H1 (cell line): ENCODE measurements around the gene POLR3E. TPM values are rescaled to one million over a fixed set of nuclear protein-coding genes. Genes with fewer than 3 reads are reported as not detected.

Source experiments
- CTCF ChIA-PET: fragments of 300-600 bp; sonication (Branson Sonifier 250); formaldehyde crosslinking; loops from one replicate; lab custom pipeline; 2021; ENCODE audit not compliant: partially characterized antibody; lab: Charles Lee
- POLR2A ChIA-PET: fragments of 300-600 bp; sonication (Branson Sonifier 250); formaldehyde crosslinking; loops from one replicate; lab custom pipeline; 2021; ENCODE audit warnings: inconsistent platforms; ENCODE audit not compliant: partially characterized antibody; lab: Charles Lee
- DNase-seq, 2 experiments: peaks; one replicate each; pipeline versions ENCODE4 v3.0.0 to v3.0.0-alpha.2; 2010 to 2022; ENCODE audit warnings: low spot score in 2 of 2, low read depth in 1 of 2, mixed read lengths in 1 of 2
- FAIRE-seq: peaks from 2 replicates; lab custom pipeline; 2011; peaks lifted over from hg19 to GRCh38; lab: Jason Lieb, UNC
- H2AFZ ChIP-seq: 2 replicates; pipeline ENCODE4 v1.8.1; 2012; ENCODE audit warnings: low read length, inconsistent platforms
- H2AK5ac ChIP-seq: 2 replicates; pipeline ENCODE4 v1.6.1; 2013; ENCODE audit warnings: low read depth, low read length
- H2BK120ac ChIP-seq: replicated peaks from 2 replicates; pipeline ENCODE3; 2013; ENCODE audit warnings: low read depth, low read length, inconsistent platforms
- H2BK12ac ChIP-seq: 2 replicates; pipeline ENCODE4 v1.6.1; 2013; ENCODE audit warnings: low read depth, low read length
- H2BK15ac ChIP-seq: 2 replicates; pipeline ENCODE4 v1.6.1; 2013; ENCODE audit warnings: low read length
- H2BK20ac ChIP-seq: 2 replicates; pipeline ENCODE4 v1.6.1; 2013; ENCODE audit warnings: low read length
- H2BK5ac ChIP-seq: 2 replicates; pipeline ENCODE4 v1.6.1; 2013; ENCODE audit warnings: low read depth, low read length
- H3K14ac ChIP-seq: 2 replicates; pipeline ENCODE4 v1.6.1; 2013; ENCODE audit warnings: inconsistent platforms; ENCODE audit not compliant: insufficient read length
- H3K18ac ChIP-seq: 2 replicates; pipeline ENCODE4 v1.6.1; 2013; ENCODE audit warnings: low read length; ENCODE audit errors: extremely low read depth
- H3K23ac ChIP-seq: 2 replicates; pipeline ENCODE4 v1.6.1; 2013; ENCODE audit warnings: inconsistent platforms; ENCODE audit not compliant: insufficient read length
- H3K23me2 ChIP-seq: 2 replicates; pipeline ENCODE4 v1.6.1; 2013; ENCODE audit warnings: low read depth, low read length
- H3K27ac ChIP-seq: 2 replicates; pipeline ENCODE4 v1.6.1; 2011; ENCODE audit warnings: low read depth, low read length, inconsistent platforms
- H3K27me3 ChIP-seq, 4 experiments: replicated peaks in 1 of 4; 1 replicate in 1 of 4; 2 replicates in 3 of 4; pipeline versions ENCODE4 v1.6.1 to v1.8.1; 2011 to 2013; ENCODE audit warnings: low read length in 3 of 4, mild to moderate bottlenecking in 3 of 4, inconsistent platforms in 2 of 4, mixed read lengths in 2 of 4, moderate library complexity in 1 of 4; ENCODE audit not compliant: control insufficient read depth in 3 of 4, insufficient read depth in 3 of 4; ENCODE audit errors: extremely low read depth in 1 of 4
- H3K36me3 ChIP-seq, 4 experiments: 2 replicates each; pipeline versions ENCODE4 v1.6.1 to v1.8.1; 2011 to 2013; ENCODE audit warnings: mild to moderate bottlenecking in 4 of 4, low read length in 3 of 4, moderate library complexity in 2 of 4, control low read depth in 1 of 4, inconsistent platforms in 1 of 4; ENCODE audit not compliant: insufficient read depth in 4 of 4, control insufficient read depth in 2 of 4
- H3K4ac ChIP-seq: replicated peaks from 2 replicates; pipeline ENCODE3; 2013; ENCODE audit warnings: low read length, low read depth, mixed read lengths, inconsistent platforms; ENCODE audit not compliant: insufficient read length
- H3K4me1 ChIP-seq, 4 experiments: replicated peaks in 1 of 4; 1 replicate in 1 of 4; 2 replicates in 3 of 4; pipeline versions ENCODE4 v1.6.1 to v1.8.1; 2011 to 2013; ENCODE audit warnings: low read length in 3 of 4, inconsistent platforms in 2 of 4, mixed read lengths in 1 of 4; ENCODE audit not compliant: insufficient read depth in 4 of 4, control insufficient read depth in 3 of 4
- H3K4me2 ChIP-seq, 2 experiments: 2 replicates each; pipeline versions ENCODE4 v1.6.1 to v1.8.1; 2011 to 2013; ENCODE audit warnings: low read depth in 2 of 2, low read length in 2 of 2, control low read depth in 1 of 2, inconsistent platforms in 1 of 2, mild to moderate bottlenecking in 1 of 2; ENCODE audit not compliant: insufficient read depth in 1 of 2
- H3K4me3 ChIP-seq, 4 experiments: fragments of 200-600, 300-600 bp in 1 of 4; sonication (generic), shearing (Covaris generic), sonication (Bioruptor Twin) in 1 of 4; 2 replicates each; pipeline versions ENCODE4 v1.5.1 to v1.8.1; 2011 to 2016; ENCODE audit warnings: low read length in 4 of 4, low read depth in 3 of 4, control low read depth in 2 of 4, inconsistent platforms in 2 of 4, mild to moderate bottlenecking in 2 of 4, mixed read lengths in 1 of 4, moderate library complexity in 1 of 4; ENCODE audit not compliant: insufficient read depth in 2 of 4; ENCODE audit errors: extremely low read depth in 1 of 4
- H3K56ac ChIP-seq: replicated peaks from 2 replicates; pipeline ENCODE3; 2013; ENCODE audit warnings: low read depth, mild to moderate bottlenecking, mixed read lengths, low read length, inconsistent platforms; ENCODE audit not compliant: insufficient read length
- H3K79me1 ChIP-seq: 2 replicates; pipeline ENCODE4 v1.6.1; 2013; ENCODE audit warnings: low read depth, low read length, control low read depth
- H3K79me2 ChIP-seq, 2 experiments: 2 replicates each; pipeline versions ENCODE4 v1.6.1 to v1.8.1; 2012 to 2013; ENCODE audit warnings: low read length in 2 of 2, mild to moderate bottlenecking in 2 of 2, inconsistent platforms in 1 of 2; ENCODE audit not compliant: insufficient read depth in 2 of 2, control insufficient read depth in 1 of 2
- H3K9ac ChIP-seq, 4 experiments: replicated peaks in 1 of 4; 1 replicate in 1 of 4; 2 replicates in 3 of 4; pipeline versions ENCODE4 v1.6.1 to v1.8.1; 2011 to 2013; ENCODE audit warnings: low read depth in 3 of 4, low read length in 3 of 4, control low read depth in 2 of 4, mild to moderate bottlenecking in 2 of 4, moderate library complexity in 2 of 4, inconsistent platforms in 1 of 4; ENCODE audit errors: extremely low read depth in 1 of 4
- H3K9me3 ChIP-seq, 2 experiments: 2 replicates each; pipeline versions ENCODE4 v1.6.1 to v1.8.1; 2012 to 2013; ENCODE audit warnings: mild to moderate bottlenecking in 2 of 2, moderate library complexity in 2 of 2, control low read depth in 1 of 2, inconsistent platforms in 1 of 2, low read depth in 1 of 2, low read length in 1 of 2, mixed read lengths in 1 of 2; ENCODE audit not compliant: insufficient read depth in 2 of 2
- H4K20me1 ChIP-seq, 2 experiments: replicated peaks in 1 of 2; 2 replicates each; pipeline versions ENCODE3 to v1.8.1; 2011 to 2013; ENCODE audit warnings: inconsistent platforms in 2 of 2, low read length in 2 of 2, mild to moderate bottlenecking in 1 of 2; ENCODE audit not compliant: insufficient read depth in 2 of 2, control insufficient read depth in 1 of 2
- H4K5ac ChIP-seq: 2 replicates; pipeline ENCODE4 v1.6.1; 2013; ENCODE audit warnings: low read length, low read depth, mixed read lengths, inconsistent platforms; ENCODE audit not compliant: insufficient read length
- H4K8ac ChIP-seq: 2 replicates; pipeline ENCODE4 v1.8.0; 2013; ENCODE audit warnings: mild to moderate bottlenecking, moderate library complexity, low read length, inconsistent platforms; ENCODE audit not compliant: insufficient read depth; ENCODE audit errors: extremely low read depth
- H4K91ac ChIP-seq: replicated peaks from 2 replicates; pipeline ENCODE3; 2013; ENCODE audit warnings: low read length, mixed read lengths, inconsistent platforms; ENCODE audit not compliant: insufficient read length
- BCL11A ChIP-seq, 2 experiments: IDR thresholded peaks; one replicate each; pipeline ENCODE4 v1.6.1; 2011; ENCODE audit warnings: low read depth in 2 of 2, low read length in 2 of 2, mild to moderate bottlenecking in 2 of 2
- KDM1A ChIP-seq: fragments of 200-600, 300-600 bp; sonication (generic); IDR thresholded peaks from 2 replicates; pipeline ENCODE4 v1.7.1; 2016; ENCODE audit warnings: mild to moderate bottlenecking, low read length, borderline replicate concordance
- WGBS, 2 experiments: shearing (Covaris generic) in 1 of 2; methylation state at CpG; one replicate each; pipeline versions ENCODE4 v1.1.6 to v1.1.7; 2013 to 2015; ENCODE audit warnings: low lambda C conversion rate in 2 of 2, mixed read lengths in 2 of 2, inconsistent platforms in 1 of 2, low coverage in 1 of 2, missing lambda C conversion rate in 1 of 2; ENCODE audit not compliant: insufficient replicate concordance in 2 of 2, insufficient coverage in 1 of 2, insufficient read length in 1 of 2; ENCODE audit errors: extremely low coverage in 1 of 2, missing lambda C conversion rate in 1 of 2; 5-methylcytosine and 5-hydroxymethylcytosine counted together
- polyA plus RNA-seq, 7 experiments: library from polyadenylated mRNA; depleted of rRNA in 3 of 7; stranded (reverse) in 5 of 7; unstranded in 2 of 7; fragments of >200 nt in 5 of 7; fragments of 200-250 nt in 2 of 7; gene quantifications; 1 replicate in 5 of 7; 2 replicates in 1 of 7; 4 replicates in 1 of 7; pipeline versions ENCODE4 v1.2.1 to v1.2.3, GENCODE V29; 2011 to 2013; ENCODE audit warnings: missing spikeins in 2 of 7, mixed read lengths in 2 of 7
- total RNA-seq: library from RNA; stranded (reverse); fragmentation: NEBNext Ultra II Directional; extraction: Animal tissue kit (Norgen Biotek cat#: 25700); gene quantifications from 2 replicates; pipeline ENCODE4 v1.2.1, GENCODE V29; 2021

Gene POLR3E
- total and polyA plus RNA-seq, 2 of the 8 experiments (the other 6 are each of a cell fraction or from before 2014, with no cell fraction given), result 96.5 to 125 TPM

- WGBS, 2 experiments, result 94% methylated on average over 9 of the region's 11 CpGs; no CpG with 5 or more reads in 1 of the 2 experiments
Observed at GRCh38 chr16:22293137-22294106, 3.8 kb upstream of the POLR3E start.

More at GRCh38 chr16:22293137-22294106, 3.8 kb upstream of the POLR3E start:
- Histone ChIP-seq H2BK15ac (no peak overlapping the region), H4K8ac (no peak overlapping the region), H3K9me3 (no peaks in the 10 kb centered on the region), H3K27me3 (no peaks in the 10 kb centered on the region), H2AK5ac (no peak overlapping the region), H3K4me1 (peaks cover 0 to 4% (median 2%) of the 10 kb centered on the region in 4 experiments; a peak in 2 of 7 replicates), H3K36me3 (no peaks in the 10 kb centered on the region), H3K4me3 (no peak overlapping the region), H3K14ac (no peak overlapping the region), H3K79me1 (no peaks in the 10 kb centered on the region), H4K5ac (no peak overlapping the region), H2BK120ac (no peak overlapping the region), H3K9ac (no peak overlapping the region), H3K27ac (no peak overlapping the region), H3K23ac (no peak overlapping the region), H3K79me2 (peaks cover 0 to 9% of the 10 kb centered on the region in 2 experiments; a peak in 2 of 4 replicates), H4K20me1 (peaks cover 0 to 7% of the 10 kb centered on the region in 2 experiments), H3K56ac (no peak overlapping the region), H2BK5ac (no peak overlapping the region), H2BK12ac (no peak overlapping the region), H3K23me2 (peaks cover 5% of the 10 kb centered on the region; the same call in 1 of the 2 replicates), H4K91ac (no peak overlapping the region), H3K18ac (no peak overlapping the region), H3K4me2 (no peak overlapping the region; a peak in 1 of 4 replicates), H2BK20ac (no peak overlapping the region), H3K4ac (no peak overlapping the region), H2AFZ (no peak overlapping the region; the same call in 1 of the 2 replicates)
- POLR2A ChIA-PET, result interaction anchor here (0.7 kb wide), 1 partner anchor 97 kb away, joined by 3 read pairs; no protein-coding TSS in a partner anchor
- FAIRE-seq, result no peak
- DNase-seq, result no peak
- CTCF ChIA-PET, result interaction anchor here (0.6 to 1.0 kb wide), 2 partner anchors 8 to 160 kb away, joined by 3 read pairs; no protein-coding TSS in a partner anchor
- no peak for TF ChIP-seq BCL11A (IDR thresholded peaks at IDR 0.05; ENCODE audit: low read depth in 2 of 2, low read length in 2 of 2)
- TF ChIP-seq KDM1A, result no peak
